ENCODE results near the gene TIAL1. TPM values are rescaled to one million over a fixed set of nuclear protein-coding genes. Genes with fewer than 3 reads are reported as not detected.

TIAL1 gene
- polyA plus RNA-seq, 3 donors: 6.7 to 118 (median 7.2) TPM

- intact Hi-C loops (cut with micrococcal nuclease): no loop called here
- no peaks in the 10 kb centered on the region for H3K9me3 Mint-ChIP-seq
- Histone ChIP-seq H3K9ac (ENCODE audit: insufficient read depth, low read length, poor library complexity, severe bottlenecking) (no peak overlapping the region), H4K20me1 (ENCODE audit: insufficient read depth, low read length) (no peaks in the 10 kb centered on the region), H2AFZ (ENCODE audit: insufficient read depth, low read depth, low read length, poor library complexity, severe bottlenecking) (no peak overlapping the region), H3K27me3 (ENCODE audit: control insufficient read depth in 2 of 2, insufficient read depth in 2 of 2, low read length in 2 of 2) (peaks cover 0 to 3% of the 10 kb centered on the region in 2 donors), H3K79me2 (ENCODE audit: insufficient read depth, low read length) (no peaks in the 10 kb centered on the region), H3K9me3 (replicated peaks in 1 of 2; ENCODE audit: control insufficient read depth in 1 of 2, insufficient read depth in 1 of 2, low read length in 2 of 2) (no peaks in the 10 kb centered on the region), H3K36me3 (replicated peaks in 1 of 2; ENCODE audit: control insufficient read depth in 1 of 2, insufficient read depth in 2 of 2, low read length in 2 of 2) (no peaks in the 10 kb centered on the region), H3K4me2 (replicated peaks; ENCODE audit: extremely low read depth, low read length, poor library complexity, severe bottlenecking) (no peak overlapping the region), H3K4me1 (ENCODE audit: control insufficient read depth in 1 of 2, insufficient read depth in 2 of 2, low read length in 2 of 2) (no peaks in the 10 kb centered on the region), H3K4me3 (replicated peaks in 1 of 3; ENCODE audit: low read depth in 2 of 3, low read length in 3 of 3) (no peak overlapping the region), H3K27ac (ENCODE audit: low read depth in 1 of 2, low read length in 2 of 2) (no peak overlapping the region)
- no peak for TF ChIP-seq CTCF (IDR thresholded peaks at IDR 0.05)
- H3K36me3 Mint-ChIP-seq: no peaks in the 10 kb centered on the region
- no peak for DNase-seq
- H3K27ac Mint-ChIP-seq: no peak overlapping the region
- H3K27me3 Mint-ChIP-seq (ENCODE audit: low read depth in 3 of 3): peaks cover 13 to 16% (median 13%) of the 10 kb centered on the region in 3 donors
- no CpG with 5 or more reads among the region's 2 CpGs for whole genome bisulfite sequencing (ENCODE audit: insufficient coverage)
- no peak overlapping the region for H3K4me3 Mint-ChIP-seq
- no peaks in the 10 kb centered on the region for H3K4me1 Mint-ChIP-seq
Measured at GRCh38 chr10:119549247-119549999, 47.3 kb downstream of the TIAL1 start.

- DNase-seq: no peak
- intact Hi-C loops (cut with micrococcal nuclease): no loop called here
Measured at GRCh38 chr10:119546009-119546408, 50.8 kb downstream of the TIAL1 start.

More at GRCh38 chr10:119546009-119546408, 50.8 kb downstream of the TIAL1 start:
- Histone ChIP-seq H4K20me1 (ENCODE audit: insufficient read depth, low read length) (peaks cover 11% of the 10 kb centered on the region), H3K9ac (ENCODE audit: insufficient read depth, low read length, poor library complexity, severe bottlenecking) (no peak overlapping the region), H2AFZ (ENCODE audit: insufficient read depth, low read depth, low read length, poor library complexity, severe bottlenecking) (no peak overlapping the region), H3K4me1 (ENCODE audit: control insufficient read depth in 1 of 2, insufficient read depth in 2 of 2, low read length in 2 of 2) (peaks cover 11 to 22% of the 10 kb centered on the region in 2 donors), H3K27ac (ENCODE audit: low read depth in 1 of 2, low read length in 2 of 2) (no peak overlapping the region), H3K4me3 (replicated peaks in 1 of 3; ENCODE audit: low read depth in 2 of 3, low read length in 3 of 3) (no peak overlapping the region), H3K36me3 (replicated peaks in 1 of 2; ENCODE audit: control insufficient read depth in 1 of 2, insufficient read depth in 2 of 2, low read length in 2 of 2) (no peaks in the 10 kb centered on the region), H3K79me2 (ENCODE audit: insufficient read depth, low read length) (peaks cover 8% of the 10 kb centered on the region), H3K9me3 (replicated peaks in 1 of 2; ENCODE audit: control insufficient read depth in 1 of 2, insufficient read depth in 1 of 2, low read length in 2 of 2) (no peaks in the 10 kb centered on the region), H3K4me2 (replicated peaks; ENCODE audit: extremely low read depth, low read length, poor library complexity, severe bottlenecking) (no peak overlapping the region), H3K27me3 (ENCODE audit: control insufficient read depth in 2 of 2, insufficient read depth in 2 of 2, low read length in 2 of 2) (peaks cover 0 to 11% of the 10 kb centered on the region in 2 donors)
- TF ChIP-seq CTCF (IDR thresholded peaks at IDR 0.05): no peak
- peaks cover 19 to 21% (median 19%) of the 10 kb centered on the region in 3 donors for H3K27me3 Mint-ChIP-seq (ENCODE audit: low read depth in 3 of 3)
- H3K4me3 Mint-ChIP-seq: no peak overlapping the region
- peaks cover 15% of the 10 kb centered on the region for H3K4me1 Mint-ChIP-seq
- H3K36me3 Mint-ChIP-seq: no peaks in the 10 kb centered on the region
- peaks cover 0 to 2% (median 0%) of the 10 kb centered on the region in 7 donors for H3K9me3 Mint-ChIP-seq
- H3K27ac Mint-ChIP-seq: peak overlapping the region in 1 of 7 donors; percentile 51
- WGBS (ENCODE audit: insufficient coverage): no CpG with 5 or more reads among the region's 3 CpGs

Measured in CD14-positive monocyte (primary cell).